Keratinocyte (primary cell): Measurements from ENCODE around the gene PSMG2. TPM values are rescaled to one million over a fixed set of nuclear protein-coding genes. Genes with fewer than 3 reads are reported as not detected.

ENCODE experiments used
- DNase-seq: peaks from one replicate; pipeline ENCODE4 v3.0.0-alpha.2; 2011; ENCODE audit warnings: low read depth, missing footprints, low spot score
- FAIRE-seq: peaks from 2 replicates; lab custom pipeline; 2011; peaks lifted over from hg19 to GRCh38; lab: Jason Lieb, UNC
- H2AFZ ChIP-seq: 2 replicates; pipeline ENCODE4 v1.6.0; 2012; ENCODE audit warnings: low read length, control low read depth, inconsistent platforms; ENCODE audit not compliant: control insufficient read depth
- H3K27ac ChIP-seq: 2 replicates; pipeline ENCODE4 v1.5.1; 2011; ENCODE audit warnings: low read length; ENCODE audit not compliant: control insufficient read depth, insufficient read depth
- H3K27me3 ChIP-seq: 3 replicates; pipeline ENCODE4 v1.6.0; 2011; ENCODE audit warnings: low read length; ENCODE audit not compliant: control insufficient read depth, insufficient read depth; ENCODE audit errors: extremely low read depth
- H3K36me3 ChIP-seq, 2 experiments: 2 replicates in 1 of 2; 3 replicates in 1 of 2; pipeline ENCODE4 v1.5.1; 2011; ENCODE audit warnings: low read length in 2 of 2, mild to moderate bottlenecking in 1 of 2; ENCODE audit not compliant: control insufficient read depth in 2 of 2, insufficient read depth in 2 of 2; ENCODE audit errors: extremely low read depth in 1 of 2
- H3K4me1 ChIP-seq: 3 replicates; pipeline ENCODE4 v1.5.1; 2011; ENCODE audit warnings: low read length; ENCODE audit not compliant: control insufficient read depth, insufficient read depth; ENCODE audit errors: extremely low read depth
- H3K4me2 ChIP-seq: 3 replicates; pipeline ENCODE4 v1.6.0; 2011; ENCODE audit warnings: low read depth, low read length; ENCODE audit not compliant: control insufficient read depth, insufficient read depth; ENCODE audit errors: extremely low read depth
- H3K4me3 ChIP-seq, 3 experiments: fragments of 200-600 bp in 1 of 3; sonication (generic) in 1 of 3; 2 replicates in 2 of 3; 3 replicates in 1 of 3; pipeline ENCODE4 v1.5.1; 2011 to 2016; ENCODE audit warnings: low read length in 3 of 3, mild to moderate bottlenecking in 3 of 3, control low read depth in 2 of 3, inconsistent platforms in 1 of 3, low read depth in 1 of 3, mixed read lengths in 1 of 3, mixed run types in 1 of 3, moderate library complexity in 1 of 3; ENCODE audit not compliant: control insufficient read depth in 2 of 3, insufficient read depth in 2 of 3; ENCODE audit errors: extremely low read depth in 1 of 3
- H3K79me2 ChIP-seq: 2 replicates; pipeline ENCODE4 v1.6.0; 2012; ENCODE audit warnings: low read length; ENCODE audit not compliant: control insufficient read depth, insufficient read depth
- H3K9ac ChIP-seq: 3 replicates; pipeline ENCODE4 v1.6.0; 2011; ENCODE audit warnings: low read length; ENCODE audit not compliant: control insufficient read depth, insufficient read depth; ENCODE audit errors: extremely low read depth
- H3K9me1 ChIP-seq: 3 replicates; pipeline ENCODE4 v1.6.0; 2011; ENCODE audit warnings: low read length; ENCODE audit not compliant: control insufficient read depth, insufficient read depth; ENCODE audit errors: extremely low read depth
- H3K9me3 ChIP-seq: 2 replicates; pipeline ENCODE4 v1.5.1; 2012; ENCODE audit warnings: low read depth, low read length; ENCODE audit not compliant: control insufficient read depth
- H4K20me1 ChIP-seq: 3 replicates; pipeline ENCODE4 v1.6.0; 2011; ENCODE audit warnings: low read length; ENCODE audit not compliant: control insufficient read depth, insufficient read depth; ENCODE audit errors: extremely low read depth
- CTCF ChIP-seq, 3 experiments: IDR thresholded peaks in 1 of 3; conservative IDR thresholded peaks in 1 of 3; optimal IDR thresholded peaks in 1 of 3; 2 replicates in 2 of 3; 3 replicates in 1 of 3; pipeline versions ENCODE3 to v1.5.1; 2011; ENCODE audit warnings: low read length in 3 of 3, mild to moderate bottlenecking in 3 of 3, moderate library complexity in 2 of 3, control low read depth in 1 of 3, inconsistent platforms in 1 of 3; ENCODE audit not compliant: insufficient read depth in 2 of 3; ENCODE audit errors: extremely low read depth in 1 of 3
- EZH2 ChIP-seq: IDR thresholded peaks from one replicate; pipeline ENCODE4 v1.6.1; 2012; ENCODE audit warnings: inconsistent platforms, mild to moderate bottlenecking, low read length, moderate library complexity
- dilution Hi-C: fragments of 300-500 bp; cut with MboI; formaldehyde crosslinking; loops from one replicate; pipeline ENCODE4 v1.7.0; 2020; ENCODE audit warnings: low sequenced_read_pairs; ENCODE audit not compliant: extremely low pct_ligation_motif_present
- polyA plus RNA-seq, 5 experiments: library from polyadenylated mRNA; depleted of rRNA in 3 of 5; stranded (reverse) in 3 of 5; stranded (forward) in 1 of 5; unstranded in 1 of 5; fragments of >200 nt; gene quantifications; 1 replicate in 1 of 5; 2 replicates in 3 of 5; 3 replicates in 1 of 5; pipeline versions ENCODE4 v1.2.1 to v1.2.3, GENCODE V29; 2011 to 2012; ENCODE audit warnings: missing spikeins in 2 of 5, low read depth in 1 of 5, low replicate concordance in 1 of 5

The PSMG2 gene
- polyA plus RNA-seq, 1 donor (not counting 4 experiments of a cell fraction or from before 2014, with no cell fraction given): 69.3 TPM

DNA sequence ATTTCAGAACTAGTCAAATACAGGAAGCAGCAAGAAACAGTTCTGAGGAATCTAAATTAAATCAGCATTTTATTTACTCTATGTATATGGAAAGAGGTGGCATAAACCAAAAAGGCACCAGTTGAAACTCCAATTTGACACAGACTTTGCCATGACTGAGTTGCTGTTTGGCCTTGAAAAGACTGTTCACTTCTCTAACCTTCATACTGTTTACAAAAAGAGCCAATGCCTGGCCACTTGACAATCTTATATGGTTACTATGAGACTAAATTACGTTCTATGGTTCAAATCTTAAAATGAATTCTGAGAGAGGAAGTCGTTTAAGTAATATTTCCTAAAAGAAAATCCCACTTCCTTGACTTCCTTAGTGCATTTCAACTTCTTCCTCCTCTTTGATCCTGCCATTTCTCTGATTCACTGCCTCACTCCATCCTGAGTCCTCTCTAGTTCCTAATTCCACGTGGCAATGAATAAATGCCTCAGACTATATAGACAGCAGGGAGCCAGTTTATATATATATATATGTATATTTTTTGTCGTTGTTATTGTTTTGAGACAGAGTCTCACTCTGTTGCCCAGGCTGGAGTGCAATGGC lies 13.5 kb upstream of the PSMG2 start:
- no peak overlapping the region for H3K4me3 ChIP-seq
- H3K4me2 ChIP-seq: no peak overlapping the region
- no peaks in the 10 kb centered on the region for H3K36me3 ChIP-seq
- no peak overlapping the region for H2AFZ ChIP-seq
- H3K79me2 ChIP-seq: no peaks in the 10 kb centered on the region
- H3K9ac ChIP-seq: no peak overlapping the region
- TF ChIP-seq CTCF (optimal IDR thresholded peaks at IDR 0.05 in 1 of 3, IDR thresholded peaks at IDR 0.05 in 1 of 3, conservative IDR thresholded peaks at IDR 0.05 in 1 of 3; ENCODE audit: extremely low read depth in 1 of 3, insufficient read depth in 2 of 3, low read length in 3 of 3) (no peak), EZH2 (no peak)
- H3K27me3 ChIP-seq: no peaks in the 10 kb centered on the region
- FAIRE-seq: no peak
- no peak for DNase-seq
- H3K4me1 ChIP-seq: peaks cover 7% of the 10 kb centered on the region
- dilution Hi-C loops: no loop called here
- H3K9me3 ChIP-seq: no peaks in the 10 kb centered on the region
- no peaks in the 10 kb centered on the region for H4K20me1 ChIP-seq
- H3K27ac ChIP-seq: no peak overlapping the region
- H3K9me1 ChIP-seq: no peaks in the 10 kb centered on the region

- no peaks in the 10 kb centered on the region for H3K79me2 ChIP-seq
- H3K4me1 ChIP-seq: peaks cover 9% of the 10 kb centered on the region
- TF ChIP-seq EZH2 (no peak), CTCF (optimal IDR thresholded peaks at IDR 0.05 in 1 of 3, IDR thresholded peaks at IDR 0.05 in 1 of 3, conservative IDR thresholded peaks at IDR 0.05 in 1 of 3; ENCODE audit: extremely low read depth in 1 of 3, insufficient read depth in 2 of 3, low read length in 3 of 3) (no peak)
- H3K4me3 ChIP-seq: no peak overlapping the region
- FAIRE-seq: no peak
- no peak overlapping the region for H3K9ac ChIP-seq
- dilution Hi-C loops: no loop called here
- H3K9me3 ChIP-seq: no peaks in the 10 kb centered on the region
- DNase-seq: no peak
- no peaks in the 10 kb centered on the region for H3K27me3 ChIP-seq
- H3K27ac ChIP-seq: no peak overlapping the region
- no peak overlapping the region for H2AFZ ChIP-seq
- no peaks in the 10 kb centered on the region for H3K36me3 ChIP-seq
- no peaks in the 10 kb centered on the region for H3K9me1 ChIP-seq
- no peak overlapping the region for H3K4me2 ChIP-seq
- H4K20me1 ChIP-seq: no peaks in the 10 kb centered on the region
Observed at GRCh38 chr18:12692206-12692605, 10.6 kb upstream of the PSMG2 start.
